ENCODE measurements around the gene KICS2. TPM values are rescaled to one million over a fixed set of nuclear protein-coding genes. Genes with fewer than 3 reads are reported as not detected.

KICS2 gene
- total and polyA plus RNA-seq, 9 of the 15 experiments (the other 6 are each of a cell fraction or from before 2014, with no cell fraction given), result 2.3 to 6.4 (median 5.5) TPM

DNA sequence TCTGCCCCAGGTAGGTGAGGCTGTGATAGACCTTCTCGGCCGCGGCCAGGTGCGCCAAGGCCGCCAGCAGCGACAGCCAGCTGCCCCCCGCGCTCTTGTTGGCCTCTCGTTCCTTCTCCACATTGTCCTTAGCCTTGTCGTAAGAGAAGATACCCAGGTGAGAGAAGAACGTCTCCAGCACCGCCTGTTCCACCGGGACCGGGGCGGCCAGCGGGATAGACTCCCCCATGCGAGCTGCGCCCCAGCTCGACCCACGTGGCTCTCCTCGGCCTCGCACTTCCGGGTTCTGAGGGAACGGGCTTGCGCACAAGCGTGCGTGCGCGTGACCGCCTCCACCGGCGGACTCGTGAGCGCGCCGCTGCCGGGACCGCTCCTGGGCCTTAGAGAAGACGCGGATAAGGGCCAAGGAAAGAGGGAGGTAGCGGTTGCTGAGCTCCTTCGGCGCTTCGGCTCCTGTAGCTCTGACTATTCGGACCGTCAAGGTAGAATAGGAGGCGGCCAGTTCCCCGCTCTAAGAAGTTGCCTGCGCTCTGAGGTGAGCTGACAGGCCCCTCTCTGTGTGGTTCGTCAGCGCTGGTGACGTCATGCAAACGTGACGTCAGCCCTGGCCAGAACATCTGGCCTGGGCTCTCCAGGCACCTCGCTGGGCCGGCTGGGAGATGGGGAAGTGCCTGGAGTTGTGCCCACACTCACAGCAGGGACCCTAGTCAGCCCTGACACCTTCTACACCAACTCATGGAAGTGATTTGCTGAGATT, at the start of gene KICS2 (continued):
- no peak for TF ChIP-seq ZNF143 (CRISPR knock-in tag; IDR thresholded peaks at IDR 0.05)
- peak; percentile 70; the same call in 1 of the 2 replicates for TF ChIP-seq SP1 (CRISPR knock-in tag; IDR thresholded peaks at IDR 0.05)
- TF ChIP-seq, protein P1, sequence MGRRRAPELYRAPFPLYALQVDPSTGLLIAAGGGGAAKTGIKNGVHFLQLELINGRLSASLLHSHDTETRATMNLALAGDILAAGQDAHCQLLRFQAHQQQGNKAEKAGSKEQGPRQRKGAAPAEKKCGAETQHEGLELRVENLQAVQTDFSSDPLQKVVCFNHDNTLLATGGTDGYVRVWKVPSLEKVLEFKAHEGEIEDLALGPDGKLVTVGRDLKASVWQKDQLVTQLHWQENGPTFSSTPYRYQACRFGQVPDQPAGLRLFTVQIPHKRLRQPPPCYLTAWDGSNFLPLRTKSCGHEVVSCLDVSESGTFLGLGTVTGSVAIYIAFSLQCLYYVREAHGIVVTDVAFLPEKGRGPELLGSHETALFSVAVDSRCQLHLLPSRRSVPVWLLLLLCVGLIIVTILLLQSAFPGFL (CRISPR knock-in tag; IDR thresholded peaks at IDR 0.05), result 0 out of 2 replicates have a peak, but pooled peaks have one; percentile 51
- TF ChIP-seq SMAD2 (IDR thresholded peaks at IDR 0.05; ENCODE audit: low read depth, low read length), result no peak
- TF ChIP-seq, protein P2, sequence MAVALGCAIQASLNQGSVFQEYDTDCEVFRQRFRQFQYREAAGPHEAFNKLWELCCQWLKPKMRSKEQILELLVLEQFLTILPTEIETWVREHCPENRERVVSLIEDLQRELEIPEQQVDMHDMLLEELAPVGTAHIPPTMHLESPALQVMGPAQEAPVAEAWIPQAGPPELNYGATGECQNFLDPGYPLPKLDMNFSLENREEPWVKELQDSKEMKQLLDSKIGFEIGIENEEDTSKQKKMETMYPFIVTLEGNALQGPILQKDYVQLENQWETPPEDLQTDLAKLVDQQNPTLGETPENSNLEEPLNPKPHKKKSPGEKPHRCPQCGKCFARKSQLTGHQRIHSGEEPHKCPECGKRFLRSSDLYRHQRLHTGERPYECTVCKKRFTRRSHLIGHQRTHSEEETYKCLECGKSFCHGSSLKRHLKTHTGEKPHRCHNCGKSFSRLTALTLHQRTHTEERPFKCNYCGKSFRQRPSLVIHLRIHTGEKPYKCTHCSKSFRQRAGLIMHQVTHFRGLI (CRISPR knock-in tag; IDR thresholded peaks at IDR 0.05), result no peak
- no peak for TF ChIP-seq CBX8 (IDR thresholded peaks at IDR 0.05; ENCODE audit: borderline replicate concordance, extremely low read depth, low read depth, low read length, poor library complexity, severe bottlenecking)
- TF ChIP-seq, protein P3, sequence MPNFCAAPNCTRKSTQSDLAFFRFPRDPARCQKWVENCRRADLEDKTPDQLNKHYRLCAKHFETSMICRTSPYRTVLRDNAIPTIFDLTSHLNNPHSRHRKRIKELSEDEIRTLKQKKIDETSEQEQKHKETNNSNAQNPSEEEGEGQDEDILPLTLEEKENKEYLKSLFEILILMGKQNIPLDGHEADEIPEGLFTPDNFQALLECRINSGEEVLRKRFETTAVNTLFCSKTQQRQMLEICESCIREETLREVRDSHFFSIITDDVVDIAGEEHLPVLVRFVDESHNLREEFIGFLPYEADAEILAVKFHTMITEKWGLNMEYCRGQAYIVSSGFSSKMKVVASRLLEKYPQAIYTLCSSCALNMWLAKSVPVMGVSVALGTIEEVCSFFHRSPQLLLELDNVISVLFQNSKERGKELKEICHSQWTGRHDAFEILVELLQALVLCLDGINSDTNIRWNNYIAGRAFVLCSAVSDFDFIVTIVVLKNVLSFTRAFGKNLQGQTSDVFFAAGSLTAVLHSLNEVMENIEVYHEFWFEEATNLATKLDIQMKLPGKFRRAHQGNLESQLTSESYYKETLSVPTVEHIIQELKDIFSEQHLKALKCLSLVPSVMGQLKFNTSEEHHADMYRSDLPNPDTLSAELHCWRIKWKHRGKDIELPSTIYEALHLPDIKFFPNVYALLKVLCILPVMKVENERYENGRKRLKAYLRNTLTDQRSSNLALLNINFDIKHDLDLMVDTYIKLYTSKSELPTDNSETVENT (CRISPR knock-in tag; IDR thresholded peaks at IDR 0.05), result no peak; the same call in 1 of the 2 replicates
- 0 out of 2 replicates have a peak, but pooled peaks have one; percentile 28 for TF ChIP-seq ZBTB1 (CRISPR knock-in tag; IDR thresholded peaks at IDR 0.05; ENCODE audit: borderline replicate concordance, low read depth)
- no peak for TF ChIP-seq KLF1 (tag; IDR thresholded peaks at IDR 0.05)
- TF ChIP-seq SMAD3 (CRISPR knock-in tag; conservative IDR thresholded peaks at IDR 0.05), result no peak
- TF ChIP-seq L3MBTL2 (IDR thresholded peaks at IDR 0.05), result peak; percentile 90
- no peak for TF ChIP-seq SRSF1 (IDR thresholded peaks at IDR 0.05; ENCODE audit: low read depth, low read length)
- TF ChIP-seq U2AF2 (optimal IDR thresholded peaks at IDR 0.05; ENCODE audit: low read depth, low read length), result no peak
- TF ChIP-seq ZNF584 (CRISPR knock-in tag; IDR thresholded peaks at IDR 0.05; ENCODE audit: low read depth), result peak; percentile 72; the same call in 1 of the 2 replicates
- no peak for TF ChIP-seq ZNF324 (CRISPR knock-in tag; IDR thresholded peaks at IDR 0.05)
- 0 out of 4 replicates have a peak, but pooled peaks of 1 of the 2 experiments have one; percentile 54 for TF ChIP-seq TBL1XR1 (IDR thresholded peaks at IDR 0.05; ENCODE audit: low read length in 2 of 2)
- TF ChIP-seq BMI1 (IDR thresholded peaks at IDR 0.05; ENCODE audit: low read length), result no peak
- no peak for TF ChIP-seq DNMT1 (IDR thresholded peaks at IDR 0.05)
- TF ChIP-seq, protein P4, sequence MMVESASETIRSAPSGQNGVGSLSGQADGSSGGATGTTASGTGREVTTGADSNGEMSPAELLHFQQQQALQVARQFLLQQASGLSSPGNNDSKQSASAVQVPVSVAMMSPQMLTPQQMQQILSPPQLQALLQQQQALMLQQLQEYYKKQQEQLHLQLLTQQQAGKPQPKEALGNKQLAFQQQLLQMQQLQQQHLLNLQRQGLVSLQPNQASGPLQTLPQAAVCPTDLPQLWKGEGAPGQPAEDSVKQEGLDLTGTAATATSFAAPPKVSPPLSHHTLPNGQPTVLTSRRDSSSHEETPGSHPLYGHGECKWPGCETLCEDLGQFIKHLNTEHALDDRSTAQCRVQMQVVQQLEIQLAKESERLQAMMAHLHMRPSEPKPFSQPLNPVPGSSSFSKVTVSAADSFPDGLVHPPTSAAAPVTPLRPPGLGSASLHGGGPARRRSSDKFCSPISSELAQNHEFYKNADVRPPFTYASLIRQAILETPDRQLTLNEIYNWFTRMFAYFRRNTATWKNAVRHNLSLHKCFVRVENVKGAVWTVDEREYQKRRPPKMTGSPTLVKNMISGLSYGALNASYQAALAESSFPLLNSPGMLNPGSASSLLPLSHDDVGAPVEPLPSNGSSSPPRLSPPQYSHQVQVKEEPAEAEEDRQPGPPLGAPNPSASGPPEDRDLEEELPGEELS (CRISPR knock-in tag; IDR thresholded peaks at IDR 0.05; ENCODE audit: borderline replicate concordance), result peak; percentile 79
- TF ChIP-seq SREBF2 (CRISPR knock-in tag; IDR thresholded peaks at IDR 0.05), result no peak
- peak; percentile 61 for TF ChIP-seq PCBP1 (IDR thresholded peaks at IDR 0.05; ENCODE audit: low read depth, low read length, poor library complexity, severe bottlenecking)

Measured in K562 (cell line).